ENCODE data around the gene CARMIL1. TPM values are rescaled to one million over a fixed set of nuclear protein-coding genes. Genes with fewer than 3 reads are reported as not detected.

CARMIL1 gene
- polyA plus RNA-seq, 4 donors: 35.3 to 74.5 (median 47.2) TPM

DNA sequence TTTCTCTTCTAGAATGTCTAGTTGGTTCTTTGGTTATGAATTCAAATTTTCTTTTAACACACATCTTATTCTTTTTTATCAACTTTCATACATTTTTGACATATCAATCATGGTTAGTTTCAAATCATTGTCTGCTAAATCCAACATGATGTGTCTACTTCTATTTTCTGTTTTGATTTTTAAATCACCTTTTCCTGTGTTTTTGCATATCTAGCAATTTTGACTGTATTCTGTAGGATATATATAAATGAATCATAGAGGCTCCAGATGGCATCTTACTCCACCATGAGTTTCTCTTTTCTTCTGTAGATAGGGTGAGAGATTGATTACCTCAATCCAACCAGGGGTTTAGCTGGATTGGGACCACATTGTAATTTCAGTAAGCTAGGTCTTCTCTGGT is 34.3 kb upstream of the CARMIL1 start:
- no peaks in the 10 kb centered on the region for H3K4me1 ChIP-seq (ENCODE audit: control insufficient read depth in 3 of 3, insufficient read depth in 2 of 3, low read depth in 1 of 3, low read length in 2 of 3)
- no peak overlapping the region for H3K27ac ChIP-seq (ENCODE audit: low read depth in 1 of 3, low read length in 2 of 3)
- no peak for DNase-seq
- H3K27me3 ChIP-seq (ENCODE audit: control insufficient read depth in 3 of 3, insufficient read depth in 3 of 3, low read length in 3 of 3): no peaks in the 10 kb centered on the region
- H3K4me3 ChIP-seq (ENCODE audit: low read depth in 1 of 3, low read length in 3 of 3): no peak overlapping the region
- FAIRE-seq: no peak
- H3K36me3 ChIP-seq (ENCODE audit: control insufficient read depth in 3 of 3, insufficient read depth in 2 of 3, low read depth in 1 of 3, low read length in 3 of 3): no peaks in the 10 kb centered on the region
- no peaks in the 10 kb centered on the region for H3K9me3 ChIP-seq (ENCODE audit: control insufficient read depth in 2 of 2, insufficient read depth in 1 of 2, low read depth in 1 of 2, low read length in 1 of 2)

GRCh38 chr6:25248123-25248522 is 31.1 kb upstream of the CARMIL1 start:
- H3K4me1 ChIP-seq (ENCODE audit: control insufficient read depth in 3 of 3, insufficient read depth in 2 of 3, low read depth in 1 of 3, low read length in 2 of 3): no peaks in the 10 kb centered on the region
- H3K27ac ChIP-seq (ENCODE audit: low read depth in 1 of 3, low read length in 2 of 3): no peak overlapping the region
- FAIRE-seq: no peak
- no peaks in the 10 kb centered on the region for H3K9me3 ChIP-seq (ENCODE audit: control insufficient read depth in 2 of 2, insufficient read depth in 1 of 2, low read depth in 1 of 2, low read length in 1 of 2)
- H3K27me3 ChIP-seq (ENCODE audit: control insufficient read depth in 3 of 3, insufficient read depth in 3 of 3, low read length in 3 of 3): no peaks in the 10 kb centered on the region
- WGBS, 3 donors: 88 to 97% (median 97%) methylated on average over 1 of the region's 1 CpG
- no peak for DNase-seq
- no peak overlapping the region for H3K4me3 ChIP-seq (ENCODE audit: low read depth in 1 of 3, low read length in 3 of 3)
- H3K36me3 ChIP-seq (ENCODE audit: control insufficient read depth in 3 of 3, insufficient read depth in 2 of 3, low read depth in 1 of 3, low read length in 3 of 3): no peaks in the 10 kb centered on the region

DNA sequence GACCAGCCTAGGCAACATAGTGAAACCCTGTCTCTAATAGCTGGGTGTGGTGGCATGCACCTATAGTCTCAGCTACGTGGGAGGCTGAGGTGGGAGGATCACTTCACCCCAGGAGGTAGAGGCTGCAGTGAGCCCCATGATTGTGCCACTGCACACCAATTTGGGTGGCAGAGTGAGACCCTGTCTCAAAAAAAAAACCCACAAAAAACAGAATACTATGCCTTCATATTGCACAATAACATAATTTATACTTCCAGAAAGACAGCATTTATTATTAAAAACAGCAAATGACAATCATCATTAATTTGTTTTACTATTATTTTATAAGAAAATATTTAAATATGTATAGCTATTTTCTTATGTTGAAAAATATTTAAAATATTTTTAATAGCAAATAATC is 30.0 kb upstream of the CARMIL1 start:
- 57 to 82% (median 57%) methylated on average over 1 of the region's 1 CpG for WGBS, 3 donors
- no peaks in the 10 kb centered on the region for H3K9me3 ChIP-seq (ENCODE audit: control insufficient read depth in 2 of 2, insufficient read depth in 1 of 2, low read depth in 1 of 2, low read length in 1 of 2)
- no peaks in the 10 kb centered on the region for H3K36me3 ChIP-seq (ENCODE audit: control insufficient read depth in 3 of 3, insufficient read depth in 2 of 3, low read depth in 1 of 3, low read length in 3 of 3)
- no peak overlapping the region for H3K27ac ChIP-seq (ENCODE audit: low read depth in 1 of 3, low read length in 2 of 3)
- H3K4me3 ChIP-seq (ENCODE audit: low read depth in 1 of 3, low read length in 3 of 3): no peak overlapping the region
- DNase-seq (no peak), FAIRE-seq (no peak)
- H3K27me3 ChIP-seq (ENCODE audit: control insufficient read depth in 3 of 3, insufficient read depth in 3 of 3, low read length in 3 of 3): no peaks in the 10 kb centered on the region
- no peaks in the 10 kb centered on the region for H3K4me1 ChIP-seq (ENCODE audit: control insufficient read depth in 3 of 3, insufficient read depth in 2 of 3, low read depth in 1 of 3, low read length in 2 of 3)

GRCh38 chr6:25250878-25251277 is 28.3 kb upstream of the CARMIL1 start:
- H3K36me3 ChIP-seq (ENCODE audit: control insufficient read depth in 3 of 3, insufficient read depth in 2 of 3, low read depth in 1 of 3, low read length in 3 of 3): no peaks in the 10 kb centered on the region
- WGBS, 3 donors: 61 to 66% (median 63%) methylated on average over 5 of the region's 5 CpGs
- H3K27ac ChIP-seq (ENCODE audit: low read depth in 1 of 3, low read length in 2 of 3): no peak overlapping the region
- H3K9me3 ChIP-seq (ENCODE audit: control insufficient read depth in 2 of 2, insufficient read depth in 1 of 2, low read depth in 1 of 2, low read length in 1 of 2): no peaks in the 10 kb centered on the region
- H3K27me3 ChIP-seq (ENCODE audit: control insufficient read depth in 3 of 3, insufficient read depth in 3 of 3, low read length in 3 of 3): no peaks in the 10 kb centered on the region
- no peak overlapping the region for H3K4me3 ChIP-seq (ENCODE audit: low read depth in 1 of 3, low read length in 3 of 3)
- DNase-seq (no peak), FAIRE-seq (no peak)
- no peaks in the 10 kb centered on the region for H3K4me1 ChIP-seq (ENCODE audit: control insufficient read depth in 3 of 3, insufficient read depth in 2 of 3, low read depth in 1 of 3, low read length in 2 of 3)

- Histone ChIP-seq H3K4me3 (ENCODE audit: low read depth in 1 of 3, low read length in 3 of 3) (no peak overlapping the region), H3K9me3 (ENCODE audit: control insufficient read depth in 2 of 2, insufficient read depth in 1 of 2, low read depth in 1 of 2, low read length in 1 of 2) (no peaks in the 10 kb centered on the region), H3K27ac (ENCODE audit: low read depth in 1 of 3, low read length in 2 of 3) (no peak overlapping the region), H3K27me3 (ENCODE audit: control insufficient read depth in 3 of 3, insufficient read depth in 3 of 3, low read length in 3 of 3) (no peaks in the 10 kb centered on the region), H3K4me1 (ENCODE audit: control insufficient read depth in 3 of 3, insufficient read depth in 2 of 3, low read depth in 1 of 3, low read length in 2 of 3) (no peaks in the 10 kb centered on the region), H3K36me3 (ENCODE audit: control insufficient read depth in 3 of 3, insufficient read depth in 2 of 3, low read depth in 1 of 3, low read length in 3 of 3) (no peaks in the 10 kb centered on the region)
- 43 to 69% (median 68%) methylated on average over 2 of the region's 2 CpGs for WGBS, 3 donors
- FAIRE-seq (no peak), DNase-seq (no peak)
These were observed 27.7 kb upstream of the CARMIL1 start for GRCh38 chr6:25251426-25251825.

DNA sequence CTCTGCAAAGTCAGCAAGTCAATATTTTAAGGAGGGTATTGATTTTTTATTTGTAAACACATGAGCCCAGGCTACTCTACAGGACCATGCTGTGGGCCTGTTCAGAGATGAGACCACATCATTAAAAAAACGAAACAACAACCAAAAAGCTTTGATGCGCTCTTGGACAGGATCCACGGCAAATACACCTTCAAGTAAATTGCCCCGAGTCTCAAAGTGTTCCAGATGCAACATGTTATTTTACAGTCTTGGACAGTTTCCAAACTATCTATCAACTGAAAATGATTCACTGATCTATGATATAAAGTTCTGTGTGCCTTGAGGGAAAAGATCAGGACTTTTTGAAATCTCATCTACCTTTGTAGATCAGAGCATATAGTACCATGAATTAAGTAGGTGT is 25.8 kb upstream of the CARMIL1 start:
- Histone ChIP-seq H3K9me3 (ENCODE audit: control insufficient read depth in 2 of 2, insufficient read depth in 1 of 2, low read depth in 1 of 2, low read length in 1 of 2) (no peaks in the 10 kb centered on the region), H3K27ac (ENCODE audit: low read depth in 1 of 3, low read length in 2 of 3) (no peak overlapping the region), H3K4me3 (ENCODE audit: low read depth in 1 of 3, low read length in 3 of 3) (no peak overlapping the region), H3K4me1 (ENCODE audit: control insufficient read depth in 3 of 3, insufficient read depth in 2 of 3, low read depth in 1 of 3, low read length in 2 of 3) (no peaks in the 10 kb centered on the region), H3K36me3 (ENCODE audit: control insufficient read depth in 3 of 3, insufficient read depth in 2 of 3, low read depth in 1 of 3, low read length in 3 of 3) (no peaks in the 10 kb centered on the region), H3K27me3 (ENCODE audit: control insufficient read depth in 3 of 3, insufficient read depth in 3 of 3, low read length in 3 of 3) (no peaks in the 10 kb centered on the region)
- FAIRE-seq (no peak), DNase-seq (peak in 1 of 2 donors; percentile 29)
- WGBS, 3 donors: 22 to 59% (median 33%) methylated on average over 4 of the region's 4 CpGs

DNA sequence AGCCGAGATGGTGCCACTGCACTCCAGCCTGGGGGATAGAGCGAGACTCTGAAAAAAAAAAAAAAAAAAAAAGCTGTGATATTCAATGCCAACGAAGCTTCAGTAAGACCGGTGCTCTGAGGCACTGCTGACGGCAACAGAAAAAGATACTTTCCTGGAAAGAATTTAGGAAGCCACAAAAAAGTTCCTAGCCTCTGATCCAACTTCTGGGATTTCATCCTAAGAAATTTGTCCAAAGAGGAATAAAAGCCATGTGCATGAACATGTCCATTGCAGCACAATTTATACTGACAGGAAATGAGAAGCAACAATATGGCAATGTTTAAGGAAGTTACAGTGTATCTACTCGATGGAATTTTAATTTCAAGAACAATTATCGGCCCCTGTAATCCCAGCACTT is 24.5 kb upstream of the CARMIL1 start:
- DNase-seq (no peak), FAIRE-seq (no peak)
- H3K27ac ChIP-seq (ENCODE audit: low read depth in 1 of 3, low read length in 2 of 3): no peak overlapping the region
- H3K27me3 ChIP-seq (ENCODE audit: control insufficient read depth in 3 of 3, insufficient read depth in 3 of 3, low read length in 3 of 3): no peaks in the 10 kb centered on the region
- WGBS, 3 donors: 87 to 94% (median 89%) methylated on average over 7 of the region's 7 CpGs
- H3K9me3 ChIP-seq (ENCODE audit: control insufficient read depth in 2 of 2, insufficient read depth in 1 of 2, low read depth in 1 of 2, low read length in 1 of 2): no peaks in the 10 kb centered on the region
- no peaks in the 10 kb centered on the region for H3K36me3 ChIP-seq (ENCODE audit: control insufficient read depth in 3 of 3, insufficient read depth in 2 of 3, low read depth in 1 of 3, low read length in 3 of 3)
- no peak overlapping the region for H3K4me3 ChIP-seq (ENCODE audit: low read depth in 1 of 3, low read length in 3 of 3)
- H3K4me1 ChIP-seq (ENCODE audit: control insufficient read depth in 3 of 3, insufficient read depth in 2 of 3, low read depth in 1 of 3, low read length in 2 of 3): no peaks in the 10 kb centered on the region

DNA sequence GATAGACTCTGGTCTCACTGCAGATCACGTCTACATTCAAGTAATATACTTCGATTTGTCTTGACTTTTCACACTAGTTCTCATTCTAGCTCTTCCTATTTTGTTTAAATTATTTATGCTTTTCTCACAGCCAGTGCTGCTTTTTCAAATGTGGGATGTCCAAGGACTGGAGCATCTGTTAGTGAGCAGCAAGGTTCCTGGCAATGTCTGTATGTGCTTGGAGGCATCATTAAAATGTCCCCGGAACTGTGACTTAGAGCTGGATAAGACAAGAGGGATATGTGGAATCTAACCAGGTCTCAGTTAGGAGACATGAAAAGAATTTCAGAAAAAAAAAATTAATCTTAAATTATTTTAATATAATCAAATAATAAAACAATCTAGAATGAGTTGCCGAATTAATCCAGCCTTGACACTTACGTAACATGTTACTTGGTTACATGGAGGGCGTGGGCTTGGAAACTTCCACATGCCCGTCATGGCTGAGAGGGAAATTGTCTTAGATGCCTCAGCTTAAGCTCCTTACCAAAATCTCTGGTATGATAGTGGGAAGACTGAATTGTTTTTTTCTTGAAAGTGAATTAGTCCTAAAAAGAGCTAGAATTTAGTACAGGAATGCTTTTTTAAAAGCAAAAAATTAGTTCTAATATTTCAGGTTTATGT is 21.4 kb upstream of the CARMIL1 start:
- FAIRE-seq (no peak), DNase-seq (no peak)
- Histone ChIP-seq H3K27me3 (ENCODE audit: control insufficient read depth in 3 of 3, insufficient read depth in 3 of 3, low read length in 3 of 3) (no peaks in the 10 kb centered on the region), H3K4me3 (ENCODE audit: low read depth in 1 of 3, low read length in 3 of 3) (no peak overlapping the region), H3K27ac (ENCODE audit: low read depth in 1 of 3, low read length in 2 of 3) (no peak overlapping the region), H3K4me1 (ENCODE audit: control insufficient read depth in 3 of 3, insufficient read depth in 2 of 3, low read depth in 1 of 3, low read length in 2 of 3) (no peaks in the 10 kb centered on the region), H3K36me3 (ENCODE audit: control insufficient read depth in 3 of 3, insufficient read depth in 2 of 3, low read depth in 1 of 3, low read length in 3 of 3) (no peaks in the 10 kb centered on the region), H3K9me3 (ENCODE audit: control insufficient read depth in 2 of 2, insufficient read depth in 1 of 2, low read depth in 1 of 2, low read length in 1 of 2) (no peaks in the 10 kb centered on the region)
- WGBS, 3 donors: 80 to 81% (median 80%) methylated on average over 7 of the region's 7 CpGs

- WGBS, 3 donors: 87 to 94% (median 89%) methylated on average over 4 of the region's 4 CpGs
- no peaks in the 10 kb centered on the region for H3K9me3 ChIP-seq (ENCODE audit: control insufficient read depth in 2 of 2, insufficient read depth in 1 of 2, low read depth in 1 of 2, low read length in 1 of 2)
- DNase-seq: no peak
- H3K27me3 ChIP-seq (ENCODE audit: control insufficient read depth in 3 of 3, insufficient read depth in 3 of 3, low read length in 3 of 3): no peaks in the 10 kb centered on the region
- H3K4me1 ChIP-seq (ENCODE audit: control insufficient read depth in 3 of 3, insufficient read depth in 2 of 3, low read depth in 1 of 3, low read length in 2 of 3): no peaks in the 10 kb centered on the region
- no peaks in the 10 kb centered on the region for H3K36me3 ChIP-seq (ENCODE audit: control insufficient read depth in 3 of 3, insufficient read depth in 2 of 3, low read depth in 1 of 3, low read length in 3 of 3)
- H3K27ac ChIP-seq (ENCODE audit: low read depth in 1 of 3, low read length in 2 of 3): no peak overlapping the region
- no peak overlapping the region for H3K4me3 ChIP-seq (ENCODE audit: low read depth in 1 of 3, low read length in 3 of 3)
- no peak for FAIRE-seq
These were observed 19.4 kb upstream of the CARMIL1 start for GRCh38 chr6:25259756-25260155.
